ENCODE data around the gene SMARCC2. TPM values are rescaled to one million over a fixed set of nuclear protein-coding genes. Genes with fewer than 3 reads are reported as not detected.

The SMARCC2 gene
- total and polyA plus RNA-seq, 9 of the 15 experiments (the other 6 are each of a cell fraction or from before 2014, with no cell fraction given) = 11.9 to 86.0 (median 36.6) TPM

DNA sequence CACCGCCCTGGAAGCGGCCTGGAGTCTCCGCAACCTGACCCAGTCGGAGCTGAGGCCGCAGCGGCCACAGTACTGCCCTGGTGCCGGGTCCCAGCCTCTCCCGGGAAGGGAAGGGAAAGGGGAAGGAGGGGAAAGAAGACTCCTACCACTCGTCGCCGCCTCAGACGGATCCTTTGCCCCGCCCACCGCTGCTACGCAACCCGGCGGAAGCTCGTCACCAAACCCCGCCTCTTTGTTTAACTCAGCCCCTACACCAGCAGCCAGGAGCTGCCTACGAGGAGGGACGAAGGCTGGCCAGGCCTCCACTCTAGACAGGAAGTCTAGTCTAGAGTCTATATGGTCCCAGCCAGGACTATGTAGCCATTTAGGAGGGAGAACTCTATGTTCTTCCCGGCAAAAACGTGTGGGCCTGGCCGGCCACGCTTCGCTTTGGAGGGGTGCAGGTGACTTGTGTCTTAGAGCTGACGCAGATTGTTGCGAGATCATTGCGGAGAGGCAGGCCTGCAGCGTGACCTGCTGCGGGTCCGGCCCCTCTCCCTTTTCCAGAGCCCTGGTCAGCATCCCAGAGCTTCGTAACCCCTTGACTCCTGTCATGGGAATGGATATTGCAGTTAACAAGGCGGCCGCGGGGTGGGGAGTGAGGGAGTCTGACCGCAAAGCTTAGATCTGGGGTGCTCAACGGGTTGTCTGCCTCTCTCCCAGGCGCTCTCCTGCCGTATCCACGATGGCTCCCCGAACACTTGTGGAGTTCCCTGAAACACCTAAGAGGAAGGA, 32.7 kb upstream of the SMARCC2 start, which contains the start of gene RNF41 (continued):
- no peak for TF ChIP-seq MXD1 (CRISPR knock-in tag; IDR thresholded peaks at IDR 0.05; ENCODE audit: borderline replicate concordance, poor library complexity, severe bottlenecking)
- no peak for TF ChIP-seq SRSF3 (IDR thresholded peaks at IDR 0.05; ENCODE audit: insufficient read depth, low read length)
- TF ChIP-seq, protein P1, sequence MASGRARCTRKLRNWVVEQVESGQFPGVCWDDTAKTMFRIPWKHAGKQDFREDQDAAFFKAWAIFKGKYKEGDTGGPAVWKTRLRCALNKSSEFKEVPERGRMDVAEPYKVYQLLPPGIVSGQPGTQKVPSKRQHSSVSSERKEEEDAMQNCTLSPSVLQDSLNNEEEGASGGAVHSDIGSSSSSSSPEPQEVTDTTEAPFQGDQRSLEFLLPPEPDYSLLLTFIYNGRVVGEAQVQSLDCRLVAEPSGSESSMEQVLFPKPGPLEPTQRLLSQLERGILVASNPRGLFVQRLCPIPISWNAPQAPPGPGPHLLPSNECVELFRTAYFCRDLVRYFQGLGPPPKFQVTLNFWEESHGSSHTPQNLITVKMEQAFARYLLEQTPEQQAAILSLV (tag; IDR thresholded peaks at IDR 0.05) = no peak
- TF ChIP-seq, protein P2, sequence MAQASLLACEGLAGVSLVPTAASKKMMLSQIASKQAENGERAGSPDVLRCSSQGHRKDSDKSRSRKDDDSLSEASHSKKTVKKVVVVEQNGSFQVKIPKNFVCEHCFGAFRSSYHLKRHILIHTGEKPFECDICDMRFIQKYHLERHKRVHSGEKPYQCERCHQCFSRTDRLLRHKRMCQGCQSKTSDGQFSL (CRISPR knock-in tag; IDR thresholded peaks at IDR 0.05) = peak; percentile 47; the same call in 1 of the 2 replicates
- TF ChIP-seq, protein P2 (tag; IDR thresholded peaks at IDR 0.05) = no peak
- peak; percentile 83 for TF ChIP-seq SAP30 (IDR thresholded peaks at IDR 0.05; ENCODE audit: borderline replicate concordance, insufficient read depth, low read depth, low read length, poor library complexity, severe bottlenecking)
- TF ChIP-seq CREB1 (IDR thresholded peaks at IDR 0.05) = peak; percentile 82
- peak; percentile 81 for TF ChIP-seq CREB1 (CRISPR knock-in tag; IDR thresholded peaks at IDR 0.05)
- no peak for TF ChIP-seq ARID2 (IDR thresholded peaks at IDR 0.05)
- no peak for TF ChIP-seq ZNF347 (CRISPR knock-in tag; IDR thresholded peaks at IDR 0.05; ENCODE audit: low read depth)
- no peak for TF ChIP-seq STAG1 (CRISPR knock-in tag; IDR thresholded peaks at IDR 0.05; ENCODE audit: borderline replicate concordance)
- no peak for TF ChIP-seq NR2C1 (IDR thresholded peaks at IDR 0.05)
- TF ChIP-seq NR2C1 (tag; IDR thresholded peaks at IDR 0.05) = no peak
- TF ChIP-seq FUS (optimal IDR thresholded peaks at IDR 0.05; ENCODE audit: low read depth, low read length) = no peak
- TF ChIP-seq ILK (tag; IDR thresholded peaks at IDR 0.05; ENCODE audit: borderline replicate concordance, low read depth) = no peak
- TF ChIP-seq, protein P3, sequence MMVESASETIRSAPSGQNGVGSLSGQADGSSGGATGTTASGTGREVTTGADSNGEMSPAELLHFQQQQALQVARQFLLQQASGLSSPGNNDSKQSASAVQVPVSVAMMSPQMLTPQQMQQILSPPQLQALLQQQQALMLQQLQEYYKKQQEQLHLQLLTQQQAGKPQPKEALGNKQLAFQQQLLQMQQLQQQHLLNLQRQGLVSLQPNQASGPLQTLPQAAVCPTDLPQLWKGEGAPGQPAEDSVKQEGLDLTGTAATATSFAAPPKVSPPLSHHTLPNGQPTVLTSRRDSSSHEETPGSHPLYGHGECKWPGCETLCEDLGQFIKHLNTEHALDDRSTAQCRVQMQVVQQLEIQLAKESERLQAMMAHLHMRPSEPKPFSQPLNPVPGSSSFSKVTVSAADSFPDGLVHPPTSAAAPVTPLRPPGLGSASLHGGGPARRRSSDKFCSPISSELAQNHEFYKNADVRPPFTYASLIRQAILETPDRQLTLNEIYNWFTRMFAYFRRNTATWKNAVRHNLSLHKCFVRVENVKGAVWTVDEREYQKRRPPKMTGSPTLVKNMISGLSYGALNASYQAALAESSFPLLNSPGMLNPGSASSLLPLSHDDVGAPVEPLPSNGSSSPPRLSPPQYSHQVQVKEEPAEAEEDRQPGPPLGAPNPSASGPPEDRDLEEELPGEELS (CRISPR knock-in tag; IDR thresholded peaks at IDR 0.05; ENCODE audit: borderline replicate concordance) = peak; percentile 35; the same call in 1 of the 2 replicates
- no peak; the same call in 1 of the 2 replicates for TF ChIP-seq ZNF143 (CRISPR knock-in tag; IDR thresholded peaks at IDR 0.05)
- TF ChIP-seq WHSC1 (IDR thresholded peaks at IDR 0.05; ENCODE audit: low read length) = no peak
- TF ChIP-seq PTRF (tag; IDR thresholded peaks at IDR 0.05) = no peak
- peak; percentile 67; the same call in 1 of the 2 replicates for TF ChIP-seq ZNF766 (CRISPR knock-in tag; conservative IDR thresholded peaks at IDR 0.05)
- TF ChIP-seq CHD4 (IDR thresholded peaks at IDR 0.05; ENCODE audit: insufficient read depth, insufficient replicate concordance, low read depth, low read length, poor library complexity, severe bottlenecking) = no peak
- no peak for TF ChIP-seq TCF7 (IDR thresholded peaks at IDR 0.05; ENCODE audit: borderline replicate concordance)
- no peak for TF ChIP-seq TRIM24 (IDR thresholded peaks at IDR 0.05)
- no peak for TF ChIP-seq ZC3H8 (IDR thresholded peaks at IDR 0.05)
- TF ChIP-seq MTA1 (IDR thresholded peaks at IDR 0.05; ENCODE audit: borderline replicate concordance) = no peak; the same call in 1 of the 2 replicates

All from K562 (cell line).